Activated naive CD8-positive, alpha-beta T cell (primary cell): ENCODE data around the gene TMEM212.

Source experiments
- H3K27ac Mint-ChIP-seq: one replicate; pipeline ENCODE4 v1.8.0; 2021; ENCODE audit warnings: mixed read lengths
- H3K27me3 Mint-ChIP-seq: one replicate; pipeline ENCODE4 v1.8.0; 2021; ENCODE audit warnings: mixed read lengths
- H3K36me3 Mint-ChIP-seq: one replicate; pipeline ENCODE4 v1.8.0; 2021; ENCODE audit warnings: mixed read lengths
- H3K4me1 Mint-ChIP-seq: one replicate; pipeline ENCODE4 v1.8.0; 2021; ENCODE audit warnings: low read depth, mixed read lengths
- H3K4me3 Mint-ChIP-seq: one replicate; pipeline ENCODE4 v1.8.0; 2021; ENCODE audit warnings: mild to moderate bottlenecking, mixed read lengths
- H3K9me3 Mint-ChIP-seq: one replicate; pipeline ENCODE4 v1.8.0; 2021; ENCODE audit warnings: low read depth, mixed read lengths

Gene TMEM212

DNA sequence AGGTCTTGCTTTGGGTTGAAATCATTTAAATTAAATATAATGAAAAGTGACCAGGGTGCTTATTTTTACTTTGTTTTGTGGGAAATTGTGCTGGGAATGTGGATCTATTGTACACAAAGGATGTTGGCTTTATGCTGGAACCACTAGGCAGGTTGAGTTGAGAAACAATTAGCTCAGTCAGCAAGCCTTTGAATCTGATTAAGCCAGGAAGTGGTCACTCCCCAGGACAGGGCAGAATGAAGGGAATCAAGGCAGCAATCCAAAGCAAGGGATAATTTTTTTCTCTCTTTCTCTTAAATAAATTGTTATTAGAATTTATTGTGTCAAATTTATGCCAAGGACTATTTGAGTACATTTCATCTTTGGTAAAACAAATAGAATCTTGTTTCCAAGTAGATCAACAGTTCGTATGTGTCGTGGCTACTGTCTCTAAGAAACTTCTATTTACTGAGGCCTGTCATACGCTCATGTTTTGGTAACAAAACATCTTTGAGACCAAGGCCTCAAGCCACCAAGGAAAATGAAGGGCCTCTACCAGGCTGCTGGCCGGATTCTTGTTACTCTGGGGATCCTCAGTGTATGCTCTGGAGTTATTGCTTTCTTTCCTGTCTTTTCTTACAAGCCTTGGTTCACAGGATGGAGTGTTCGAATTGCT, at the start of gene TMEM212:
TSS of gene TMEM212 (plus strand) at position 486 of the 655 bp plus-strand sequence. CDS start at position 521, 35 bp downstream.
- peaks cover 3% of the 10 kb centered on the region for H3K27me3 Mint-ChIP-seq
- H3K27ac Mint-ChIP-seq = no peak within 1 kb of the TSS
- peaks cover 15% of the 10 kb centered on the region for H3K4me1 Mint-ChIP-seq
- no peak within 1 kb of the TSS for H3K4me3 Mint-ChIP-seq
- no peaks in the 10 kb centered on the region for H3K9me3 Mint-ChIP-seq
- no peaks in the 10 kb centered on the region for H3K36me3 Mint-ChIP-seq

DNA sequence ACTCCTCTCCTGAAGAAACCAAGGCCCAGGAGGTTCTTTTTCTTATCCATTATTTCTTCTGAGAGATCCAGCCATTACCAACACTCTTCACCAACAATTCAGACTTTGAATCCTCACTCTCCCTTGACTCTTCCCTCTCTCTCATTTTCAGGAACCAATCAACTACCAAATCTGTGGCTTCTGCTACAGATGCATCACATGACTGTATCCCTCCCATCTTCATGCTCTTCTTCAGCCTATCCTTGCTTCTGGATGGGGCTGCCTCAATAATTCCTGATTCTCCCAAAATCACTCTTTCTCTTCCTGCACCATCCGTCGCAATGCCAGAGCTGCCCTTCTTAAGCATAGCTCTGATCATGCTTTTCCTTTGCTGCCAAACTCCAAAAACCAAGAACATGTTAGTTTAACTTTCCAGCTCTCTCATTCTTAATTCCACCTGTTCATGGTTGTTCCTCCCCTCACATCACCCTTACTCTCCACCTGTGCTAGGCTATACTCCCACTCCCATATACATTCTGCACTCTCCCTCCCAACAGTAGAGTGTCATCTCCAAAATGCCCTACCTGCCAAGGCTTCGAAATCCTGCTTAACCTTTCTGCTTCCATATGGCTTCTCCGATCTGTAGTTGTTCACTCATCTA, 46.4 kb upstream of the TMEM212 start:
- Mint-ChIP-seq H3K4me3 (no peak overlapping the region), H3K27ac (no peak overlapping the region), H3K27me3 (no peaks in the 10 kb centered on the region), H3K9me3 (no peaks in the 10 kb centered on the region), H3K36me3 (no peaks in the 10 kb centered on the region), H3K4me1 (no peaks in the 10 kb centered on the region)

DNA sequence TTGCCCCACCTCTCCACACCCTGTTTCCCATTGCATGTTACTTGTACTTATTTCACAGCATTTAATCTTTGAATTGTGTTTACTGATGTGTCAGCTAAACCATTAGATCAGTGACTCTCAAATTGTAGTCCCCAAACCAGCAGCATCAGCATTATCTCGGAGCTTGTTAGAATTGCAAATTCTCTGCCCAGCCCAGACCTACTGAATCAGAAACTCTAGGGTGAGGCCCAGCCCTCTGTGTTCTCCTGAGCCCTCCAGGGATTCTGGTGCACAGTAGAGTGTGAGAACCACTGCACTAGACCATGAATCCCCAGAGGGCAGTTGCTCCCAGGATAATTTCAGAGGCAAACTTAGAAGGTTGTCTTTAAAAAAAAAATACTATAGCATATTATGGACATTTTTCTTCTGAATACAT, 45.9 kb upstream of the TMEM212 start:
- no peaks in the 10 kb centered on the region for H3K4me1 Mint-ChIP-seq
- no peaks in the 10 kb centered on the region for H3K36me3 Mint-ChIP-seq
- no peak overlapping the region for H3K4me3 Mint-ChIP-seq
- no peaks in the 10 kb centered on the region for H3K27me3 Mint-ChIP-seq
- H3K9me3 Mint-ChIP-seq = no peaks in the 10 kb centered on the region
- no peak overlapping the region for H3K27ac Mint-ChIP-seq

DNA sequence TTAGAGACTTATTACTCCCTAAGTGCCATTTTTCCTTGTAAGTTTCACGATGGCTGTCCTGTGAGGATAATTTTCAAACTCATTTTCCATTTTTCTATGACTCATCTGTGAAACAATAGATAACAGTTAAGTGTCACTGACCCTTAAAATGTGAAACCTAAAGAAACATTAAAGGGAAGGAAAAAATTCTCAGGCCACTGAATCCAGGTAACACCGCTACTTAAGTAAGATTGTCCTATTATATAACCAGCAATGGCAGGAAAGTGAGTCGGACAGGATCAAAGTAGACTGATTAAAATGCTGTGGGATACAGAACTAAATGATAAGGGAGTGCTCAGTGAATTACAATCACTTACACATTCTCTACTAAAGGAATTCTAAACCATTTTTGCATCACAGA, 45.3 kb upstream of the TMEM212 start:
- H3K36me3 Mint-ChIP-seq = no peaks in the 10 kb centered on the region
- no peaks in the 10 kb centered on the region for H3K4me1 Mint-ChIP-seq
- H3K27ac Mint-ChIP-seq = no peak overlapping the region
- no peaks in the 10 kb centered on the region for H3K27me3 Mint-ChIP-seq
- H3K9me3 Mint-ChIP-seq = no peaks in the 10 kb centered on the region
- H3K4me3 Mint-ChIP-seq = no peak overlapping the region

DNA sequence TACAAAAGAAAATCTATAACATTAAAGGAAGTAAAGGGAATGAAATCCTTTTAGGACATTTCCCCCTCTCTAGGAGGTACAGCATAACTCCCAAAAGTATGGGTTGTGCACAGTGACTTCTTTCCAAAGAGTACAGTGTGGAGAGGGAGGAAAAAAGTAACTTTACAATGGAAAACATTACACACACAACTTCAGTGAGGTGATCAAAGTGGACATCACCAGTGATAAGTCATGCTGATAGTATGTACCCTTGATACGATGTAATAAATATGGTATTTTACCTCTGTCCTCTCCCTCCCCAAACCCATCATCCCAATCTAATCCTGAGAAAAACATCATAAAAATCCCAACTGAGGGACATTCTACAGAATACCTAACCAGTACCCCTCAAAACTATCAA, 43.6 kb upstream of the TMEM212 start:
- no peaks in the 10 kb centered on the region for H3K9me3 Mint-ChIP-seq
- H3K4me3 Mint-ChIP-seq = no peak overlapping the region
- H3K27ac Mint-ChIP-seq = no peak overlapping the region
- H3K36me3 Mint-ChIP-seq = no peaks in the 10 kb centered on the region
- H3K4me1 Mint-ChIP-seq = no peaks in the 10 kb centered on the region
- no peaks in the 10 kb centered on the region for H3K27me3 Mint-ChIP-seq

DNA sequence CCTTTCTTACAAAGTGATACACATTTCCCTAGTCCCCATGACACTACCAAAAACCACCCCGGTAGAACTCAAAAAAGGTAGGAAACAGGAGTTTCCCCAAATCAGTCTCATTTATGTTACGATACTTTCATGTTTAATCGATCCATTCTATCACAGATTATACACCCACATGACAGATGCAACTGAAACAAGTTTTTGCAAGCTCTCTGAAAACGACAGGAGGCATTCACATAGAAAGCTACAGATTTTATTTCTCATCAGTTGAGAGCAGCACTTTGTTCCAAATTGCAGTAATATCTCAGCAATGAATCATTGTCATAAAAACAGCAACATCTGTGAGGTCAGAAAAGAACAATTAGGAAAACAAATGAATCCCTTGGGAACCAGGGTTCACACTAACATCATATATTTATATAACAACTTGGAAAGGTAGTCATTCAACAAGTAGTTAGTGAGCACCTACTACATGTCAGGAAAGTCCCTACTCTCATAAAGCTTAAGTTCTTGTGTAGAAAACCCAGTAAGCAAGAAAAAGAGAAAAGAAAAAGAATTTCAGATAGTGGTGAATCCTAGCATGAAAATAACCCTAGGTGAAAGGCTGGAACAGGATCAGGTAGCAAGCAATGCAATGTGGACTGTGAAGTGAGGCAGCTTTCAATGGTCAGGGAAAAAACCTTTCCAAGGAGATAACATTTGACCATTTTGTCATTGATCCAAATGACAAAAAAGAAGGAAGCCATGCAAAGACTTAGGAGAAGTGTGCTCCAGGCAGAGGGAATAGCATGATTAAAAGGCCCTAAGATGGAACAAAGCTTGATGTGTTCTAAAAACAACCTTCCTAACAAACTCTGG, 41.2 kb upstream of the TMEM212 start:
- Mint-ChIP-seq H3K4me3 (no peak overlapping the region), H3K36me3 (no peaks in the 10 kb centered on the region), H3K4me1 (no peaks in the 10 kb centered on the region), H3K27ac (no peak overlapping the region), H3K9me3 (no peaks in the 10 kb centered on the region), H3K27me3 (peaks cover 1% of the 10 kb centered on the region)

DNA sequence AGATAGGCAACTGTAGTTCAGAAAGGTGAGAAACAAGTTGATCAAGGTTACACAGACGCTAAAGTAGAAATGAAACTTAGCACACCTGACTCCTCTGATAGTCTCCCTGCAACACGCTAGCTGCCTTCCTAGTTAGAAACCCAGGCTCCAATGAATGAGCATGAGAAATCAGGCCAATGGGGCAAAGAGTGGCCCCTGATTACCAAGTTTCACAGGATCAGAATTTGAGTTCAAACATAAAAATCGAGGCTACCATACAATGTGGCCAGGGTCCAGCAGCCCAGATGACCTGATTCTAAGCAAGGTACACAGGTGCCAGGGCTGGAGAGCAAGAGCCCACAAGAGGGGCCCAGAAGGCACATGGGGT, 40.6 kb upstream of the TMEM212 start:
- Mint-ChIP-seq H3K27me3 (peaks cover 2% of the 10 kb centered on the region), H3K27ac (no peak overlapping the region), H3K9me3 (no peaks in the 10 kb centered on the region), H3K4me1 (no peaks in the 10 kb centered on the region), H3K36me3 (no peaks in the 10 kb centered on the region), H3K4me3 (no peak overlapping the region)

DNA sequence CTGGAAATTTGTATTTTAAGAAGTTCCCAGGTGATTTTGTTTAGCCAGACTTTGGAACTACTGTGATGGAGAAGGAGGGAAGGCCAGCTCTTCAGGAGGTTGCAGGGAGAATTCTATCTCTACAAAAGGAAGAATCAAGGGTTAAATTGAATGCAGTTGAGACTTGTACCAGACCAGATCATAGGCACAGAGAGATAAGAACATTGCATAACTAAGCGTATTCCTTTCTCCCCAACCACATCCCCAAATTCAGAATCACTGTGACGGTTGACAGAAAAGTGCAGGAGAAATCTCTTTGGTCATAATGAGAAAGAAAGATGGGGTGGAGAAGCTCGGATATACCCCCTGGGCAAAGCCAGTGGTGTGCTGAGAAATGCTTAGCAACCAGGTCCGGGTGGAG, 40.1 kb upstream of the TMEM212 start:
- Mint-ChIP-seq H3K9me3 (no peaks in the 10 kb centered on the region), H3K27ac (no peak overlapping the region), H3K4me1 (no peaks in the 10 kb centered on the region), H3K27me3 (peaks cover 5% of the 10 kb centered on the region), H3K36me3 (no peaks in the 10 kb centered on the region), H3K4me3 (no peak overlapping the region)

DNA sequence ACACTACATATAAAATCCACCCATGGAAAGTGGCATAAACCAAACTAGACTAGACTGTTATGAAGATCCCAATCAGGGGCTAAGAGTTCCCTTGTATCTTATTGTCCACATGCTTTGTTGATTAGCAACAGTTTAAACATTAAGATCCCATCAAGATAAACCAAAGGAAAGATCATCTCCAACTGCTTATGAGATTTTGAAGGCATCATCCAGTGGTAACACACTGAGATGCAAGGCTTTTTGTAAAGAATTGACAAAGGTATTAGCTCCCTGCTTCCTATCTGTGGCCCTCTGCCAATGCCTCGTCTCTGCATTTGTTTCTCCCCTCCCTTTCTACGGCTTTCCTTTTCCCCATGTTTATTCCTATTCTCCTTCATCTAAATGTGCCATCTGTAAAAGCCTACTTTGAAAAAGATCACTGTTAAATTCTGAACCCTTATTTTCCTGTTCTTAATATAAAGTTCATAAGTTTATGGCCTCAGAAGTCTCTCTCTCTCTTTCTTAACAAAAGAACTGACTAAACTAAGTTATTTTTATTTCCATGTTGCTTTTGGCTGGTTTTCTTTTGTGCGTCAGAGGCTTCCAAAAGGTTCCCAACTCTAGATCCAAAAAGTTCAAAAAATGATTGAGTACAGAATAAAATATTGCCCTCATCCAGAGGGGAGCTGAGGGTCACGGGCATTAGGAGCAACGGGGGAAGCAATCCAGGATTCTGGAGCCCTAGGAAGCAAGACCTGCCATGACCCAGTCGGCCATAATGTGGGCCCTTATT, 38.3 kb upstream of the TMEM212 start:
- Mint-ChIP-seq H3K27me3 (peaks cover 13% of the 10 kb centered on the region), H3K36me3 (no peaks in the 10 kb centered on the region), H3K4me3 (no peak overlapping the region), H3K27ac (no peak overlapping the region), H3K4me1 (peaks cover 7% of the 10 kb centered on the region), H3K9me3 (no peaks in the 10 kb centered on the region)

DNA sequence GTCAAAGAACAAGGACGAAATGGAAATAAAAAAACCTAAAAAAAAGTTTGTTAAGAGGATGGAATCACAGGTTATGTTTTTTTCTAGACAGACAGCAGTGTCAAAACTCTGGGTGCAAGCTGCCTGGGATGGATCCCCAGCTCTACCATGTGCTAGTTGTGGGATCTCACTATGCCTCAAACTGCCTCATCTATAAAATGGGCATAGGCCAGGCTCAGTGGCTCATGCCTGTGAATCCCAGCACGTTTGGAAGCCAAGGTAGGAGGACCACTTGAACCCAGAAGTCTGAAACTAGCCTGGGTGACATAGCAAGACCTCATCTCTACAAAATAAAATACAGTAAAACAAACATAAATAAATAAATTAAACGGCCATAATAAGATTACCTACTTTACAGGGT, 37.5 kb upstream of the TMEM212 start:
- H3K9me3 Mint-ChIP-seq = no peaks in the 10 kb centered on the region
- H3K4me3 Mint-ChIP-seq = no peak overlapping the region
- peaks cover 16% of the 10 kb centered on the region for H3K27me3 Mint-ChIP-seq
- H3K36me3 Mint-ChIP-seq = no peaks in the 10 kb centered on the region
- H3K4me1 Mint-ChIP-seq = peaks cover 11% of the 10 kb centered on the region
- H3K27ac Mint-ChIP-seq = no peak overlapping the region

DNA sequence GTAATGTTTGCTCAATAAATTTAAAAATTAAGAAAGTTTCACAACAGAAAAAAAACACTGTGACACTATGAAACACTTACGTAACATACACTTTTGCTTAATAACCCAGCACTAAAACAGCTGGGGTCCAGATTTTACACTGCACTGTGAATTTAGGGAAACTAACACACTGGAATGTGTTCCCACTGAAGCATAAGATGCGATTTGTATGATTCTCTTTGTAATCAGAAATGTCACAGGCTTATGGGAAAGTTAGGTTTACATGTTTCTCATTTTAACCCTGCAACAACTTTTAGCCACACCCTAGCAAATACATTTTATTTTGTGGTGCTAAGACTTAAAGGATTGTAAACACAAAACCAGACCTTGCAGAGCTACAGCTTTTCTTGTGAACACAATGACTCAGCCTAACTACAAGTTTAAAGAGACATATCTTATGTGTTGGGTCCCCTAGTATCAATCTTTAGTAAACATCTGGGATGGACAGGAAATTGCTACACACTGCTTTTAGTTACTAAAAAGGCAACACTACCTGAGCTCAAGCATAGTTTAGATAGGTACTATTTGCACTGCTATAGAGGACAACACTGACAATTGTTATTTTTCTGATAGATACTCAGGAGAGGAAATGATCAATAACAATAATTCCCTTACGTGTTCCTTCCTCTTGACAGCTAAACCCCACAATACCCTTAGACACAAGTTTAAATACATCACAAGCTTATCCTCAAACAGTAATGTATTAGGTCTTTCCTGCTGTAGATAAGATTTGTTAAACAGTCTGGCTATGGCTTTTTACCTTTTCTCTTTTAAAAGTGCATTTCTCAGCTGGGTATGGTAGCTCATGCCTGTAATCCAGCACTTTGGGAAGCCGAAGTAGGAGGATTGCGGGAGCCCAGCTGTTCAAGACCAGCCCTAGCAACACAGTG, 36.7 kb upstream of the TMEM212 start:
- Mint-ChIP-seq H3K27ac (no peak overlapping the region), H3K36me3 (no peaks in the 10 kb centered on the region), H3K4me1 (peaks cover 12% of the 10 kb centered on the region), H3K9me3 (no peaks in the 10 kb centered on the region), H3K4me3 (no peak overlapping the region), H3K27me3 (peaks cover 20% of the 10 kb centered on the region)

DNA sequence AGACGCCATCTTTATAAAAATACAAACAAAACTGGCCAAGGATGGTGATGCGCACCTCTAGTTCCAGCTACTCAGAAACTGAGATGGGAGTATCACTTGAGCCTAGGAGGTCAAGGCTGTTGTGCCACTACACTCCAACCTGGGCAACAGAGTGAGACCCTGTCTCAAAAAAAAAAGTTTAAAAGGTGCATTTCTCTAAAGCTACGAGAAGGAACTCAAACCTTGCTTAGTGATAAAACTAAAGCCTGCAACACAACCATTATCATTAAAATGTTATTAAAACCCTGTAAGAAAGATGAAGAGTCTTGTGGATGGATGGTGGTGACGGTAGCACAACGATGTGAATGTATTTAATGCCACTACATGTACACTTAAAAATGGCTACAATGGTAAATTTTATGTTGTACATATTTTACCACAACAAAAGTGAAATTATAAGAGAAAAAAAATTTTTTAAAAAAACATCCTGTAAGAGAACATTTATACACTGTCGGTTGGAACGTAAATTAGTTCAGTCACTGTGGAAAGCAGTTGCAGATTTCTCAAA, 35.9 kb upstream of the TMEM212 start:
- H3K36me3 Mint-ChIP-seq = no peaks in the 10 kb centered on the region
- H3K4me3 Mint-ChIP-seq = no peak overlapping the region
- peaks cover 12% of the 10 kb centered on the region for H3K4me1 Mint-ChIP-seq
- peaks cover 25% of the 10 kb centered on the region for H3K27me3 Mint-ChIP-seq
- no peaks in the 10 kb centered on the region for H3K9me3 Mint-ChIP-seq
- no peak overlapping the region for H3K27ac Mint-ChIP-seq

DNA sequence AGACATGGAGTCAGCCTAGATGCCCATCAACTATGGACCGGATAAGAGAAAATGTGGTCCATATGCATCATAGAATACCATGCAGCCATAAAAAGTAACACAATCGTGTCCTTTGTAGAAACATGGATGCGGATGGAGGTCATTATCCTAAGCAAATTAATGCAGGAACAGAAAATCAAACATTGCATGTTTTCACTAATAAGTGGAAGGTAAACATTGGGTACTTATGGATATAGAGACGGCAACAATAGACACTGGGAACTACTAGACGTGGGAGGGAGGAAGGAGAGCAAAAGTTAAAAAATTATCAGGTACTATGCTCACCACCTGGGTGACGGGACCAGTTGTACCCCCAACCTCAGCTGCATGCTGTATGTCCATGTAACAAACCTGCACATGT, 35.3 kb upstream of the TMEM212 start:
- no peaks in the 10 kb centered on the region for H3K36me3 Mint-ChIP-seq
- no peak overlapping the region for H3K27ac Mint-ChIP-seq
- H3K27me3 Mint-ChIP-seq = peaks cover 26% of the 10 kb centered on the region
- H3K4me3 Mint-ChIP-seq = no peak overlapping the region
- peaks cover 12% of the 10 kb centered on the region for H3K4me1 Mint-ChIP-seq
- no peaks in the 10 kb centered on the region for H3K9me3 Mint-ChIP-seq

DNA sequence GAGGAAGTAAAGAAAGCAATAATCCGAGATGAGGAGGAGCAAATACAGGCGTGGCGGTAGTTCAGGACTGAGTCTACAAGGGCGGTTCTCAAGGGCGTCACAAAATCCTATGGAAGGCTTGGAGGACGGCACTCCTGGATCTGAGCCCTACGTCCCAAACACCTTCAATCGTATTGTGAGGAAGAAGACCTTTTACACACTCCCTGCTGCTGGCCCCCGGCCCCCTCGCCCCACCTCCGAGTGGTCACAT, 33.6 kb upstream of the TMEM212 start:
- H3K27ac Mint-ChIP-seq = no peak overlapping the region

More for the DNA sequence above, 33.6 kb upstream of the TMEM212 start:
- H3K4me3 Mint-ChIP-seq = peak overlapping the region; percentile 88
- no peaks in the 10 kb centered on the region for H3K36me3 Mint-ChIP-seq
- H3K27me3 Mint-ChIP-seq = peaks cover 33% of the 10 kb centered on the region
- H3K4me1 Mint-ChIP-seq = peaks cover 15% of the 10 kb centered on the region
- no peaks in the 10 kb centered on the region for H3K9me3 Mint-ChIP-seq
